ENCODE results near the gene WWOX.

Gene WWOX

GRCh38 chr16:78146807-78147206 lies 47.4 kb downstream of the WWOX start:
- DNase-seq (ENCODE audit: low spot score), result no peak

GRCh38 chr16:78147911-78148401 lies 48.5 kb downstream of the WWOX start:
- no peak for DNase-seq (ENCODE audit: low spot score)

GRCh38 chr16:78150233-78150632 lies 50.8 kb downstream of the WWOX start:
- no peak for DNase-seq (ENCODE audit: low spot score)

- no peak for DNase-seq (ENCODE audit: low spot score)
Measured at GRCh38 chr16:78154729-78155461, 55.4 kb downstream of the WWOX start.

GRCh38 chr16:78155791-78156345 lies 56.4 kb downstream of the WWOX start:
- DNase-seq (ENCODE audit: low spot score), result no peak

- DNase-seq (ENCODE audit: low spot score), result no peak
Measured at GRCh38 chr16:78161023-78161729, 61.7 kb downstream of the WWOX start.

- DNase-seq (ENCODE audit: low spot score), result no peak
Measured at GRCh38 chr16:78163772-78164670, 64.6 kb downstream of the WWOX start.

GRCh38 chr16:78170494-78170933 lies 71.1 kb downstream of the WWOX start:
- no peak for DNase-seq (ENCODE audit: low spot score)

- DNase-seq (ENCODE audit: low spot score), result no peak
Measured at GRCh38 chr16:78175287-78175686, 75.8 kb downstream of the WWOX start.

- DNase-seq (ENCODE audit: low spot score), result no peak
Measured at GRCh38 chr16:78176435-78176834, 77.0 kb downstream of the WWOX start.

- no peak for DNase-seq (ENCODE audit: low spot score)
Measured at GRCh38 chr16:78177218-78177617, 77.8 kb downstream of the WWOX start.

- no peak for DNase-seq (ENCODE audit: low spot score)
Measured at GRCh38 chr16:78177987-78178386, 78.5 kb downstream of the WWOX start.

- no peak for DNase-seq (ENCODE audit: low spot score)
Measured at GRCh38 chr16:78179666-78180065, 80.2 kb downstream of the WWOX start.

- DNase-seq (ENCODE audit: low spot score), result no peak
Measured at GRCh38 chr16:78180349-78180748, 80.9 kb downstream of the WWOX start.

GRCh38 chr16:78183437-78184237 lies 84.2 kb downstream of the WWOX start:
- DNase-seq (ENCODE audit: low spot score), result no peak

- DNase-seq (ENCODE audit: low spot score), result no peak
Measured at GRCh38 chr16:78184238-78185183, 85.1 kb downstream of the WWOX start.

GRCh38 chr16:78189121-78189520 lies 89.7 kb downstream of the WWOX start:
- no peak for DNase-seq (ENCODE audit: low spot score)

- DNase-seq (ENCODE audit: low spot score), result no peak
Measured at GRCh38 chr16:78192734-78193488, 93.5 kb downstream of the WWOX start.

- DNase-seq (ENCODE audit: low spot score), result no peak
Measured at GRCh38 chr16:78194948-78195347, 95.5 kb downstream of the WWOX start.
